Measurements from ENCODE around the gene PRMT3.

GRCh38 chr11:20511982-20512381 is 124.5 kb downstream of the PRMT3 start:
- TF ChIP-seq YY1 (IDR thresholded peaks at IDR 0.05; ENCODE audit: insufficient read depth, insufficient read length) (no peak), SUZ12 (IDR thresholded peaks at IDR 0.05; ENCODE audit: extremely low read depth, insufficient read depth, insufficient read length) (no peak)

Measured in NT2/D1 (cell line).